PFSK-1 (cell line): ENCODE data around the gene RFX4.

Experiments used
- POLR2AphosphoS5 ChIP-seq: IDR thresholded peaks from 2 replicates; pipeline ENCODE4 v1.6.1; 2012; ENCODE audit warnings: low read depth, mild to moderate bottlenecking, control low read depth, low read length, moderate library complexity
- TAF1 ChIP-seq: IDR thresholded peaks from 2 replicates; pipeline ENCODE4 v1.6.1; 2012; ENCODE audit warnings: low read length, control low read depth, borderline replicate concordance; ENCODE audit not compliant: insufficient read depth

DNA sequence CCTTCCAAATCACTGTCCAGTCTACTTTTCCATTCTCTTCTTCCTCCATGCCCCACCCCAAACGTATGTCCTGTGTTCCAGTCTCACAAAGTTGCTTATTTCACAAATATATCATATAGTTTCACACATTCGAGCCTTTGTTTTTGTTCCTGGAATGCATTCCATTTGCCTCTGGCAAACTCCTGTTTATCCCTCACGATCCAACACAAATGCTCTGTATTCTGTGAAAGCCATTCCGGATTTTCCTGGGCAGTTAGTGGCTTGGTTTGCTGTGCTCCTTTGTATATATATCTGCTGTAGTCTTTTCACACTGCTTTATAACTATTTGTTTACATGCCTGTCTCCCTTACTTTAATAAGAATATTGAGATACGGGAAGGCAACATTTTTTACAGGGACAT, 200.7 kb downstream of the RFX4 start:
- TF ChIP-seq POLR2AphosphoS5: no peak
- no peak for TF ChIP-seq TAF1
